Measurements from ENCODE around the gene ACR.

GRCh38 chr22:50735739-50736030 lies 2.3 kb upstream of the ACR start:
- no peak for TF ChIP-seq SRF (IDR thresholded peaks at IDR 0.05; ENCODE audit: low read depth, low read length)
- no peak for TF ChIP-seq RAD51 (IDR thresholded peaks at IDR 0.05; ENCODE audit: borderline replicate concordance)
- no peak for TF ChIP-seq ZKSCAN8 (CRISPR knock-in tag; IDR thresholded peaks at IDR 0.05; ENCODE audit: borderline replicate concordance)
- TF ChIP-seq, protein P1, sequence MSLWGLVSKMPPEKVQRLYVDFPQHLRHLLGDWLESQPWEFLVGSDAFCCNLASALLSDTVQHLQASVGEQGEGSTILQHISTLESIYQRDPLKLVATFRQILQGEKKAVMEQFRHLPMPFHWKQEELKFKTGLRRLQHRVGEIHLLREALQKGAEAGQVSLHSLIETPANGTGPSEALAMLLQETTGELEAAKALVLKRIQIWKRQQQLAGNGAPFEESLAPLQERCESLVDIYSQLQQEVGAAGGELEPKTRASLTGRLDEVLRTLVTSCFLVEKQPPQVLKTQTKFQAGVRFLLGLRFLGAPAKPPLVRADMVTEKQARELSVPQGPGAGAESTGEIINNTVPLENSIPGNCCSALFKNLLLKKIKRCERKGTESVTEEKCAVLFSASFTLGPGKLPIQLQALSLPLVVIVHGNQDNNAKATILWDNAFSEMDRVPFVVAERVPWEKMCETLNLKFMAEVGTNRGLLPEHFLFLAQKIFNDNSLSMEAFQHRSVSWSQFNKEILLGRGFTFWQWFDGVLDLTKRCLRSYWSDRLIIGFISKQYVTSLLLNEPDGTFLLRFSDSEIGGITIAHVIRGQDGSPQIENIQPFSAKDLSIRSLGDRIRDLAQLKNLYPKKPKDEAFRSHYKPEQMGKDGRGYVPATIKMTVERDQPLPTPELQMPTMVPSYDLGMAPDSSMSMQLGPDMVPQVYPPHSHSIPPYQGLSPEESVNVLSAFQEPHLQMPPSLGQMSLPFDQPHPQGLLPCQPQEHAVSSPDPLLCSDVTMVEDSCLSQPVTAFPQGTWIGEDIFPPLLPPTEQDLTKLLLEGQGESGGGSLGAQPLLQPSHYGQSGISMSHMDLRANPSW (CRISPR knock-in tag; IDR thresholded peaks at IDR 0.05; ENCODE audit: borderline replicate concordance), result no peak
- TF ChIP-seq RAD21 (CRISPR knock-in tag; IDR thresholded peaks at IDR 0.05), result no peak
- TF ChIP-seq ELF4 (CRISPR knock-in tag; IDR thresholded peaks at IDR 0.05; ENCODE audit: borderline replicate concordance), result no peak
- TF ChIP-seq ZNF207 (IDR thresholded peaks at IDR 0.05; ENCODE audit: borderline replicate concordance), result no peak
- TF ChIP-seq SP2 (CRISPR knock-in tag; IDR thresholded peaks at IDR 0.05), result no peak
- no peak for TF ChIP-seq NCOA2 (CRISPR knock-in tag; IDR thresholded peaks at IDR 0.05)

Data from HepG2 (cell line).